Hindlimb muscle (tissue), 1 donor: Measurements from ENCODE around the gene B9D1. TPM values are rescaled to one million over a fixed set of nuclear protein-coding genes. Genes with fewer than 3 reads are reported as not detected.

Experiments used
- DNase-seq: peaks from one replicate; pipeline ENCODE4 v3.0.0-alpha.2; 2013
- polyA plus RNA-seq: library from polyadenylated mRNA; unstranded; fragments of 120-200 nt; gene quantifications from one replicate; pipeline ENCODE4 v1.2.1, GENCODE V29; 2013; ENCODE audit not compliant: insufficient read length

The B9D1 gene
- polyA plus RNA-seq, 1 donor = 6.1 TPM

GRCh38 chr17:19336938-19337711, 25.4 kb downstream of the B9D1 start:
- no peak for DNase-seq

- DNase-seq = no peak
Observed at GRCh38 chr17:19335951-19336631, 26.4 kb downstream of the B9D1 start.

GRCh38 chr17:19334331-19334730, 28.2 kb downstream of the B9D1 start:
- no peak for DNase-seq

- DNase-seq = no peak
Observed at GRCh38 chr17:19333736-19334290, 28.7 kb downstream of the B9D1 start.

GRCh38 chr17:19333132-19333440, 29.4 kb downstream of the B9D1 start:
- no peak for DNase-seq

- no peak for DNase-seq
Observed at GRCh38 chr17:19332371-19333131, 30.0 kb downstream of the B9D1 start.

- DNase-seq = no peak
Observed at GRCh38 chr17:19331543-19332245, 30.8 kb downstream of the B9D1 start.

GRCh38 chr17:19331134-19331533, 31.4 kb downstream of the B9D1 start:
- no peak for DNase-seq

GRCh38 chr17:19330271-19330670, 32.3 kb downstream of the B9D1 start:
- DNase-seq = no peak

- no peak for DNase-seq
Observed at GRCh38 chr17:19329839-19330238, 32.7 kb downstream of the B9D1 start.

GRCh38 chr17:19329136-19329535, 33.4 kb downstream of the B9D1 start:
- no peak for DNase-seq

GRCh38 chr17:19328441-19329061, 34.0 kb downstream of the B9D1 start:
- no peak for DNase-seq

GRCh38 chr17:19327031-19327783, 35.3 kb downstream of the B9D1 start:
- no peak for DNase-seq

GRCh38 chr17:19325542-19325941, 37.0 kb downstream of the B9D1 start:
- DNase-seq = no peak

- no peak for DNase-seq
Observed at GRCh38 chr17:19322861-19323260, 39.7 kb downstream of the B9D1 start.

- no peak for DNase-seq
Observed at GRCh38 chr17:19322129-19322505, 40.4 kb downstream of the B9D1 start.

- DNase-seq = no peak
Observed at GRCh38 chr17:19321481-19322128, 40.9 kb downstream of the B9D1 start.

- DNase-seq = no peak
Observed at GRCh38 chr17:19320876-19321275, 41.6 kb downstream of the B9D1 start.

GRCh38 chr17:19319771-19320505, 42.6 kb downstream of the B9D1 start:
- no peak for DNase-seq

GRCh38 chr17:19318611-19319010, 43.9 kb downstream of the B9D1 start:
- DNase-seq = no peak
